Neural progenitor cell (in vitro differentiated cells): ENCODE measurements around the gene PLAAT5.

Experiments
- EZH2 ChIP-seq: fragments of 200-600 bp; sonication (generic); IDR thresholded peaks from 2 replicates; pipeline ENCODE4 v1.6.1; 2017; ENCODE audit warnings: antibody characterized with exemption, mild to moderate bottlenecking, moderate library complexity
- TF ChIP-seq, protein P1 (sequence below): fragments of 200-600 bp; sonication (generic); IDR thresholded peaks from 2 replicates; pipeline ENCODE4 v1.5.1; 2017; ENCODE audit warnings: antibody characterized with exemption, mild to moderate bottlenecking

DNA sequence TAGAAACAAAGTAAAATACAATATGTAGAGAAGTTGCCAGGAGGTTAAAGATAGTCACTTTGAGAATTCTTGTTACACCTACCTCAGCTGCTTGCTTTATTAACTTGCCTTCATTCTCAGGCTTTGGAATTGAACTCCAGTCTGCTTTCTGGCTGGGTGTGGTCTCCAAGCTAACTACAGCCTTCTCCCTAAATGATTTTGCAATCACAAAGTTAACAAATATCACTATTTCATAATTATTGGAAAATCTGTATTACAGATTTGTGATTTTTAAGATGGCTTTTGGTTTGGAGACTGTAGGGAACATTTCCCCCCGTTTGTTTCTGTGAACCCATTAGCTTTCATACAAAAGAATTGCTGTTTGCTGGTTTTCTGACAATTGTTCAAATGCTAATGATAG, 2.2 kb downstream of the PLAAT5 start:
- TF ChIP-seq, protein P1, sequence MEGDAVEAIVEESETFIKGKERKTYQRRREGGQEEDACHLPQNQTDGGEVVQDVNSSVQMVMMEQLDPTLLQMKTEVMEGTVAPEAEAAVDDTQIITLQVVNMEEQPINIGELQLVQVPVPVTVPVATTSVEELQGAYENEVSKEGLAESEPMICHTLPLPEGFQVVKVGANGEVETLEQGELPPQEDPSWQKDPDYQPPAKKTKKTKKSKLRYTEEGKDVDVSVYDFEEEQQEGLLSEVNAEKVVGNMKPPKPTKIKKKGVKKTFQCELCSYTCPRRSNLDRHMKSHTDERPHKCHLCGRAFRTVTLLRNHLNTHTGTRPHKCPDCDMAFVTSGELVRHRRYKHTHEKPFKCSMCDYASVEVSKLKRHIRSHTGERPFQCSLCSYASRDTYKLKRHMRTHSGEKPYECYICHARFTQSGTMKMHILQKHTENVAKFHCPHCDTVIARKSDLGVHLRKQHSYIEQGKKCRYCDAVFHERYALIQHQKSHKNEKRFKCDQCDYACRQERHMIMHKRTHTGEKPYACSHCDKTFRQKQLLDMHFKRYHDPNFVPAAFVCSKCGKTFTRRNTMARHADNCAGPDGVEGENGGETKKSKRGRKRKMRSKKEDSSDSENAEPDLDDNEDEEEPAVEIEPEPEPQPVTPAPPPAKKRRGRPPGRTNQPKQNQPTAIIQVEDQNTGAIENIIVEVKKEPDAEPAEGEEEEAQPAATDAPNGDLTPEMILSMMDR: no peak
- no peak for TF ChIP-seq EZH2
